Measurements from ENCODE around the gene USP6NL. TPM values are rescaled to one million over a fixed set of nuclear protein-coding genes. Genes with fewer than 3 reads are reported as not detected.

The USP6NL gene
- total and polyA plus RNA-seq, 2 of the 13 experiments (the other 11 are each of a cell fraction or from before 2014, with no cell fraction given) = 10.5 to 22.9 TPM

DNA sequence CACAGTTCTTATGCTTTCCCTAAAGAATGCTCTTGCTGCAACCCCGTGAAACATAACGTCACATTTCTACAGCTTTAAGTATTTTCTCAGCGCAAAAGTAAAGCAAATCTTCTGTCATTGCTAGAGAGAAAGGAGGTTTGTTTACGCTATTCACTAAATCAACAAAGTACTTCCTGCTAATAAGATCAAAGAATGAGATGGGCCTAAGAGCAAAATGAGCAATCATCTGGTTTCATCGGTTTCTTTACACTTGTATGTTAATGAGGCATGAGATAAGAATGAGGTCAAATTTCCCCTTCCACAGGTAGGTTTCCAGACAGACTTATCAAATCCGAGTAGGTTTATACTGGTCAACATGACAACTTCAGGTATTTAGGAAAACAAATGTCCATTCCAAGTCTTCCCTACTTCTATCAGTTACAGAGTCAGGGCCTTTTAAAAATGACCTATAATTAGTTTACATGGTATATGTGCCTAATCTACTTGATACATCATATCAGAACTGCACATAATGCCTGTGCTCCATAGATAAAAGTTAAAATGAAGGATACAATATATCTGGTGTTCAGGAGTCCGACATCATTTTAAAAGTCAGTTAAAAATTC is 8.4 kb downstream of the USP6NL start (continued):
- TF ChIP-seq NR2C2 (CRISPR knock-in tag; IDR thresholded peaks at IDR 0.05; ENCODE audit: borderline replicate concordance) = peak; percentile 42; the same call in 1 of the 2 replicates
- TF ChIP-seq, protein P1, sequence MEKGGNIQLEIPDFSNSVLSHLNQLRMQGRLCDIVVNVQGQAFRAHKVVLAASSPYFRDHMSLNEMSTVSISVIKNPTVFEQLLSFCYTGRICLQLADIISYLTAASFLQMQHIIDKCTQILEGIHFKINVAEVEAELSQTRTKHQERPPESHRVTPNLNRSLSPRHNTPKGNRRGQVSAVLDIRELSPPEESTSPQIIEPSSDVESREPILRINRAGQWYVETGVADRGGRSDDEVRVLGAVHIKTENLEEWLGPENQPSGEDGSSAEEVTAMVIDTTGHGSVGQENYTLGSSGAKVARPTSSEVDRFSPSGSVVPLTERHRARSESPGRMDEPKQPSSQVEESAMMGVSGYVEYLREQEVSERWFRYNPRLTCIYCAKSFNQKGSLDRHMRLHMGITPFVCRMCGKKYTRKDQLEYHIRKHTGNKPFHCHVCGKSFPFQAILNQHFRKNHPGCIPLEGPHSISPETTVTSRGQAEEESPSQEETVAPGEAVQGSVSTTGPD (CRISPR knock-in tag; IDR thresholded peaks at IDR 0.05) = no peak
- TF ChIP-seq LBX2 (CRISPR knock-in tag; IDR thresholded peaks at IDR 0.05; ENCODE audit: borderline replicate concordance) = no peak
- peak; percentile 66; the same call in 1 of the 2 replicates for TF ChIP-seq RCOR2 (CRISPR knock-in tag; IDR thresholded peaks at IDR 0.05)
- no peak for TF ChIP-seq SRSF4 (IDR thresholded peaks at IDR 0.05; ENCODE audit: low read depth, low read length, poor library complexity, severe bottlenecking)
- TF ChIP-seq, protein P2, sequence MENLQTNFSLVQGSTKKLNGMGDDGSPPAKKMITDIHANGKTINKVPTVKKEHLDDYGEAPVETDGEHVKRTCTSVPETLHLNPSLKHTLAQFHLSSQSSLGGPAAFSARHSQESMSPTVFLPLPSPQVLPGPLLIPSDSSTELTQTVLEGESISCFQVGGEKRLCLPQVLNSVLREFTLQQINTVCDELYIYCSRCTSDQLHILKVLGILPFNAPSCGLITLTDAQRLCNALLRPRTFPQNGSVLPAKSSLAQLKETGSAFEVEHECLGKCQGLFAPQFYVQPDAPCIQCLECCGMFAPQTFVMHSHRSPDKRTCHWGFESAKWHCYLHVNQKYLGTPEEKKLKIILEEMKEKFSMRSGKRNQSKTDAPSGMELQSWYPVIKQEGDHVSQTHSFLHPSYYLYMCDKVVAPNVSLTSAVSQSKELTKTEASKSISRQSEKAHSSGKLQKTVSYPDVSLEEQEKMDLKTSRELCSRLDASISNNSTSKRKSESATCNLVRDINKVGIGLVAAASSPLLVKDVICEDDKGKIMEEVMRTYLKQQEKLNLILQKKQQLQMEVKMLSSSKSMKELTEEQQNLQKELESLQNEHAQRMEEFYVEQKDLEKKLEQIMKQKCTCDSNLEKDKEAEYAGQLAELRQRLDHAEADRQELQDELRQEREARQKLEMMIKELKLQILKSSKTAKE (CRISPR knock-in tag; IDR thresholded peaks at IDR 0.05; ENCODE audit: borderline replicate concordance) = peak; percentile 42; the same call in 1 of the 2 replicates
- TF ChIP-seq GTF3A (CRISPR knock-in tag; conservative IDR thresholded peaks at IDR 0.05) = no peak
- TF ChIP-seq ELF1 (CRISPR knock-in tag; IDR thresholded peaks at IDR 0.05) = peak; percentile 54
- no peak for TF ChIP-seq NFAT5 (CRISPR knock-in tag; IDR thresholded peaks at IDR 0.05)
- TF ChIP-seq ZC3H4 (CRISPR knock-in tag; IDR thresholded peaks at IDR 0.05; ENCODE audit: borderline replicate concordance) = no peak
- no peak for TF ChIP-seq ZFP36 (IDR thresholded peaks at IDR 0.05; ENCODE audit: borderline replicate concordance, low read depth, low read length, partially characterized antibody)
- TF ChIP-seq BORCS8-MEF2B (CRISPR knock-in tag; IDR thresholded peaks at IDR 0.05) = no peak
- TF ChIP-seq PAX8 (CRISPR knock-in tag; IDR thresholded peaks at IDR 0.05; ENCODE audit: borderline replicate concordance) = no peak
- TF ChIP-seq ZNF331 (CRISPR knock-in tag; IDR thresholded peaks at IDR 0.05) = peak; percentile 69; the same call in 1 of the 2 replicates
- no peak for TF ChIP-seq ZSCAN25 (CRISPR knock-in tag; IDR thresholded peaks at IDR 0.05)
- 0 out of 2 replicates have a peak, but pooled peaks have one; percentile 30 for TF ChIP-seq ZNF772 (CRISPR knock-in tag; IDR thresholded peaks at IDR 0.05)
- no peak for TF ChIP-seq U2AF2 (IDR thresholded peaks at IDR 0.05; ENCODE audit: low read depth, low read length)
- no peak for TF ChIP-seq ZNF350 (CRISPR knock-in tag; IDR thresholded peaks at IDR 0.05; ENCODE audit: borderline replicate concordance, low read depth)
- TF ChIP-seq ZNF724P (CRISPR knock-in tag; IDR thresholded peaks at IDR 0.05; ENCODE audit: borderline replicate concordance) = no peak
- no peak for TF ChIP-seq POLR2AphosphoS5 (IDR thresholded peaks at IDR 0.05; ENCODE audit: low read depth, low read length)
- TF ChIP-seq SMYD3 (CRISPR knock-in tag; IDR thresholded peaks at IDR 0.05) = 0 out of 2 replicates have a peak, but pooled peaks have one; percentile 23

Measured in HepG2 (cell line).